22Rv1 (cell line): ENCODE measurements around the gene LMTK2.

Source experiments
- CTCF ChIP-seq: fragments of 450-650 bp; IDR thresholded peaks from 2 replicates; pipeline ENCODE4 v1.5.1; 2017; ENCODE audit warnings: mild to moderate bottlenecking
- ZFX ChIP-seq: fragments of 450-650 bp; IDR thresholded peaks from 2 replicates; pipeline ENCODE4 v1.6.1; 2017; ENCODE audit warnings: antibody characterized with exemption, borderline replicate concordance

- TF ChIP-seq CTCF, result no peak
- no peak for TF ChIP-seq ZFX
These were observed 31.1 kb downstream of the LMTK2 start for GRCh38 chr7:98137826-98138151.
